ENCODE results near the gene RNF111.

Gene RNF111

DNA sequence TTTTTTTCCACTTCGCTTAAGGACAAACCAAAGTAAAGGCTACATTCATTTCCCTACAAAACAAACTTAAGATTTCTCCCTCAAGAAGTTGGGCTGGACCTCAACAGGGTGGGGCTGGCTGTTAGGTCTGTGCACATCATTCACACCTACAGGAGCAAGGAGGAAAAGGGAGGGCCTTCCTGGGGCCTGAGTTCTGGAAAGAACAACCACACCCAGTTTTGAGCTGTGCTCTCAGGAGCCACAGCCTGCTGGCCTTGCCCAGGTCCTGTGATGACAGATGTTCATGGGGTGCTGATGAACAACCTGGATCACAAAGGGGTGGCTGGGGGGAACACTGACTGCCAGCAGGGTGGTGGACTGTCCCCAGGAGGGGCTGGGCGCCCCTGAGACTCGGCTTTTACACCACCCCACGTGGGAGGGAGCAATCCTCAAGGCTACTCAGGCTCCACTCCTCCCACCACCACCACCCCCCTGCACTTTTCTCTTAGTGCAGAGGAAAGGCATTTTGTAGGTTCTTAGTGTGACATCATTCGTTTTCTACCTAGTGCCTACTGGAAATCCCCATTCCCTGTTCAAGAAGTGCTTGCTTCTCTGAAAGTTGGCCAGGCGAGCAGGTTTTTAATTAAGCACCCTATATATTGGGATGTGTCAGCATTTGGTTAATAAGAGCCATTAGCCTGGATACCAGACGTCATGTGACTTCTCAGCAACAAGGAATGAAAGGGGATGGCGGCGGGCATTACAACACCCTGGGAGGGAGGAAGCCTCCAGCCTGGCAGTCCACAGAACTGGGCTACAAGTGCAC is 153.2 kb downstream of the RNF111 start:
- DNase-seq, result no peak

DNA sequence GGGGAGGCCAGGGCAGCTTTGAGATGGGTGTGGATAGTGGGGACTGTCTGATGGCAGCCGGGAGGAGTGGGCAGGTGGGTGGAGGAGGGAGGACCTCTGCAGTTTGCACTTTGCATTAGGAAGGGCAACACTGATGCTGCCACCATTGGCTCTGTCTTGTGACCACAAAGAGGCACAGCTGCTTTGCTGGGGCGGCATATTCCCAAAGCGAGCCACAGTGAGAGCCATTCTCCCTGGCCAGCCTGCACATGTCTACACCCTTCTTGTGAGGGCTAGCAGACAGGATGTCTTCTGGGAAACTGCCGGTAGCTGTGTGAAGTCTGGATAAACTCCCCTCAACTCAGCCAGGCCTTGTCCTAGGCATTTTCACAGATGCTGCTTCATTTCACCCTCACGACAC is 155.8 kb downstream of the RNF111 start:
- DNase-seq, result no peak

DNA sequence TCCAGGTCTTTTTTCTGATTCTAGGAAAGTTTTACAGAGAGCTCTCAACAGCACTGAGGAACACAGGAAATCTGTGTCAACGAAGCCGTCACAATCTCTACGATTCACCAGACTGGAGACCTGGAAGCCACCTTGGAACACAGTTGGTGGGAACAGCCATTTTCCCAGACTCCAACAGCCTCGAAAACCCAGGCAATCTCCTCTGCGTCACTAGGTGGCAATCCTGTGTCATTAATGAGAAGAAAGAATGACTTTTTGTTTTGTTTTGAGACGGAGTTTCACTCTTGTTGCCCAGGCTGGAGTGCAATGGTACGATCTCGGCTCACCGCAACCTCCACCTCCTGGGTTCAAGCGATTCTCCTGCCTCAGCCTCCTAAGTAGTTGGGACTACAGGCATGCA is 157.1 kb downstream of the RNF111 start:
- DNase-seq, result peak; percentile 6

Measured in hematopoietic multipotent progenitor cell treated with erythropoietin and hydrocortisone succinate and interleukin-3 and kit ligand, for 8 days (in vitro differentiated cells).